ENCODE results near the gene ANKRD65.
"Not testable (repeated sequence)": the region's sequence is repeated elsewhere in the genome, so short reads cannot be mapped to it uniquely, and the experiment has no call there.

The ANKRD65 gene

GRCh38 chr1:1393014-1393413, 28.1 kb downstream of the ANKRD65 start:
- no peak for DNase-seq

- DNase-seq = no peak
Measured at GRCh38 chr1:1391225-1391624, 29.9 kb downstream of the ANKRD65 start.

GRCh38 chr1:1390675-1391074, 30.4 kb downstream of the ANKRD65 start:
- no peak for DNase-seq

GRCh38 chr1:1388078-1388472, 33.0 kb downstream of the ANKRD65 start:
- DNase-seq = no peak

- no peak for DNase-seq
Measured at GRCh38 chr1:1387098-1388077, 33.7 kb downstream of the ANKRD65 start.

GRCh38 chr1:1385931-1386330, 35.1 kb downstream of the ANKRD65 start:
- DNase-seq = no peak

GRCh38 chr1:1385339-1385738, 35.7 kb downstream of the ANKRD65 start:
- DNase-seq = not testable (repeated sequence)

- no peak for DNase-seq
Measured at GRCh38 chr1:1381294-1381693, 39.8 kb downstream of the ANKRD65 start.

- no peak for DNase-seq
Measured at GRCh38 chr1:1380860-1381259, 40.2 kb downstream of the ANKRD65 start.

- no peak for DNase-seq
Measured at GRCh38 chr1:1377540-1378205, 43.4 kb downstream of the ANKRD65 start.

GRCh38 chr1:1376551-1377226, 44.4 kb downstream of the ANKRD65 start:
- DNase-seq = no peak

- DNase-seq = peak; percentile 100
Measured at GRCh38 chr1:1374929-1375662, 46.0 kb downstream of the ANKRD65 start, which contains the start of gene AURKAIP1. Gene AURKAIP1, minus strand, starts transcription at chr1:1375207. Its CDS starts 451 bp downstream, at chr1:1374756.

GRCh38 chr1:1374589-1374928, 46.5 kb downstream of the ANKRD65 start:
- no peak for DNase-seq

GRCh38 chr1:1373815-1374588, 47.1 kb downstream of the ANKRD65 start:
- DNase-seq = no peak

GRCh38 chr1:1373051-1373814, 47.8 kb downstream of the ANKRD65 start:
- DNase-seq = no peak

- DNase-seq = peak; percentile 54
Measured at GRCh38 chr1:1371746-1372711, 49.0 kb downstream of the ANKRD65 start.

GRCh38 chr1:1371364-1371745, 49.7 kb downstream of the ANKRD65 start:
- no peak for DNase-seq

- no peak for DNase-seq
Measured at GRCh38 chr1:1370771-1371300, 50.2 kb downstream of the ANKRD65 start.

GRCh38 chr1:1370094-1370493, 51.0 kb downstream of the ANKRD65 start:
- not testable (repeated sequence) for DNase-seq

All from COR-L47 (cell line).